Measurements from ENCODE around the gene SEPTIN5. TPM values are rescaled to one million over a fixed set of nuclear protein-coding genes. Genes with fewer than 3 reads are reported as not detected.

SEPTIN5 gene
- total and polyA plus RNA-seq, 9 of the 15 experiments (the other 6 are each of a cell fraction or from before 2014, with no cell fraction given) = 0.03 to 195 (median 119) TPM

- TF ChIP-seq, protein P1, sequence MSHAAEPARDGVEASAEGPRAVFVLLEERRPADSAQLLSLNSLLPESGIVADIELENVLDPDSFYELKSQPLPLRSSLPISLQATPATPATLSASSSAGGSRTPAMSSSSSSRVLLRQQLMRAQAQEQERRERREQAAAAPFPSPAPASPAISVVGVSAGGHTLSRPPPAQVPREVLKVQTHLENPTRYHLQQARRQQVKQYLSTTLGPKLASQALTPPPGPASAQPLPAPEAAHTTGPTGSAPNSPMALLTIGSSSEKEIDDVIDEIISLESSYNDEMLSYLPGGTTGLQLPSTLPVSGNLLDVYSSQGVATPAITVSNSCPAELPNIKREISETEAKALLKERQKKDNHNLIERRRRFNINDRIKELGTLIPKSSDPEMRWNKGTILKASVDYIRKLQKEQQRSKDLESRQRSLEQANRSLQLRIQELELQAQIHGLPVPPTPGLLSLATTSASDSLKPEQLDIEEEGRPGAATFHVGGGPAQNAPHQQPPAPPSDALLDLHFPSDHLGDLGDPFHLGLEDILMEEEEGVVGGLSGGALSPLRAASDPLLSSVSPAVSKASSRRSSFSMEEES (CRISPR knock-in tag; IDR thresholded peaks at IDR 0.05) = no peak
- no peak for TF ChIP-seq NFATC3 (IDR thresholded peaks at IDR 0.05)
- no peak for TF ChIP-seq ZNF274 (IDR thresholded peaks at IDR 0.05; ENCODE audit: borderline replicate concordance, low read depth, low read length)
- 0 out of 2 replicates have a peak, but pooled peaks have one; percentile 27 for TF ChIP-seq HNRNPL (IDR thresholded peaks at IDR 0.05; ENCODE audit: low read depth, low read length)
- TF ChIP-seq RAD21 (CRISPR knock-in tag; conservative IDR thresholded peaks at IDR 0.05 in 1 of 2, IDR thresholded peaks at IDR 0.05 in 1 of 2) = peak in 1 of 2 experiments; percentile 71; a peak in 2 of 4 replicates
- TF ChIP-seq IFI16 (CRISPR knock-in tag; IDR thresholded peaks at IDR 0.05) = no peak
- 0 out of 2 replicates have a peak, but pooled peaks have one; percentile 47 for TF ChIP-seq SMARCE1 (IDR thresholded peaks at IDR 0.05)
- TF ChIP-seq RBM22 (IDR thresholded peaks at IDR 0.05; ENCODE audit: low read depth, low read length, poor library complexity, severe bottlenecking) = no peak
- TF ChIP-seq, protein P2, sequence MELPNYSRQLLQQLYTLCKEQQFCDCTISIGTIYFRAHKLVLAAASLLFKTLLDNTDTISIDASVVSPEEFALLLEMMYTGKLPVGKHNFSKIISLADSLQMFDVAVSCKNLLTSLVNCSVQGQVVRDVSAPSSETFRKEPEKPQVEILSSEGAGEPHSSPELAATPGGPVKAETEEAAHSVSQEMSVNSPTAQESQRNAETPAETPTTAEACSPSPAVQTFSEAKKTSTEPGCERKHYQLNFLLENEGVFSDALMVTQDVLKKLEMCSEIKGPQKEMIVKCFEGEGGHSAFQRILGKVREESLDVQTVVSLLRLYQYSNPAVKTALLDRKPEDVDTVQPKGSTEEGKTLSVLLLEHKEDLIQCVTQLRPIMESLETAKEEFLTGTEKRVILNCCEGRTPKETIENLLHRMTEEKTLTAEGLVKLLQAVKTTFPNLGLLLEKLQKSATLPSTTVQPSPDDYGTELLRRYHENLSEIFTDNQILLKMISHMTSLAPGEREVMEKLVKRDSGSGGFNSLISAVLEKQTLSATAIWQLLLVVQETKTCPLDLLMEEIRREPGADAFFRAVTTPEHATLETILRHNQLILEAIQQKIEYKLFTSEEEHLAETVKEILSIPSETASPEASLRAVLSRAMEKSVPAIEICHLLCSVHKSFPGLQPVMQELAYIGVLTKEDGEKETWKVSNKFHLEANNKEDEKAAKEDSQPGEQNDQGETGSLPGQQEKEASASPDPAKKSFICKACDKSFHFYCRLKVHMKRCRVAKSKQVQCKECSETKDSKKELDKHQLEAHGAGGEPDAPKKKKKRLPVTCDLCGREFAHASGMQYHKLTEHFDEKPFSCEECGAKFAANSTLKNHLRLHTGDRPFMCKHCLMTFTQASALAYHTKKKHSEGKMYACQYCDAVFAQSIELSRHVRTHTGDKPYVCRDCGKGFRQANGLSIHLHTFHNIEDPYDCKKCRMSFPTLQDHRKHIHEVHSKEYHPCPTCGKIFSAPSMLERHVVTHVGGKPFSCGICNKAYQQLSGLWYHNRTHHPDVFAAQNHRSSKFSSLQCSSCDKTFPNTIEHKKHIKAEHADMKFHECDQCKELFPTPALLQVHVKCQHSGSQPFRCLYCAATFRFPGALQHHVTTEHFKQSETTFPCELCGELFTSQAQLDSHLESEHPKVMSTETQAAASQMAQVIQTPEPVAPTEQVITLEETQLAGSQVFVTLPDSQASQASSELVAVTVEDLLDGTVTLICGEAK (IDR thresholded peaks at IDR 0.05) = peak; percentile 74
- TF ChIP-seq, protein P2 (CRISPR knock-in tag; IDR thresholded peaks at IDR 0.05) = peak; percentile 33; the same call in 1 of the 2 replicates
- no peak for TF ChIP-seq SAFB (IDR thresholded peaks at IDR 0.05; ENCODE audit: borderline replicate concordance, low read depth, low read length)
- TF ChIP-seq PCBP2 (IDR thresholded peaks at IDR 0.05; ENCODE audit: low read depth, low read length, poor library complexity, severe bottlenecking) = no peak
- no peak for TF ChIP-seq CHCHD3 (CRISPR knock-in tag; IDR thresholded peaks at IDR 0.05)
- no peak for TF ChIP-seq TFAM (CRISPR knock-in tag; conservative IDR thresholded peaks at IDR 0.05)
Observed at GRCh38 chr22:19766511-19767426, 52.5 kb downstream of the SEPTIN5 start (continued).
